ENCODE measurements around the gene SLAIN1.

The SLAIN1 gene

GRCh38 chr13:77752512-77753069, 55.1 kb downstream of the SLAIN1 start:
- DNase-seq = no peak

DNA sequence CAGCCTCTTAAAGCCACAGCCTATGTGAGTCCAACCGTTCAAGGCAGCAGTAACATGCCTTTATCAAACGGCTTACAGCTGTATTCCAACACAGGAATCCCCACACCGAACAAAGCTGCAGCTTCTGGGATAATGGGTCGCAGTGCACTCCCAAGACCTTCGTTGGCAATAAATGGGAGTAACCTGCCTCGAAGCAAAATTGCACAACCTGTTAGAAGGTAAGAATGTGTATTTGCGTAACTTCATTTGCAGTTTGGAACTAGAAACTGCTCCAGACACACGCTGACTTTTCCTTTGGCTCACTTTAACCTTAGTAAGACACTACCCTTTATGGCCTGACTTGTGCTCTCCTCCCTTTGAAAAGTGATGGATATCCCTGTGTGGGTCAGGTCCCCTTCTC, 63.4 kb downstream of the SLAIN1 start:
- DNase-seq = no peak

- DNase-seq = no peak
Measured at GRCh38 chr13:77767413-77767812, 69.9 kb downstream of the SLAIN1 start.

DNA sequence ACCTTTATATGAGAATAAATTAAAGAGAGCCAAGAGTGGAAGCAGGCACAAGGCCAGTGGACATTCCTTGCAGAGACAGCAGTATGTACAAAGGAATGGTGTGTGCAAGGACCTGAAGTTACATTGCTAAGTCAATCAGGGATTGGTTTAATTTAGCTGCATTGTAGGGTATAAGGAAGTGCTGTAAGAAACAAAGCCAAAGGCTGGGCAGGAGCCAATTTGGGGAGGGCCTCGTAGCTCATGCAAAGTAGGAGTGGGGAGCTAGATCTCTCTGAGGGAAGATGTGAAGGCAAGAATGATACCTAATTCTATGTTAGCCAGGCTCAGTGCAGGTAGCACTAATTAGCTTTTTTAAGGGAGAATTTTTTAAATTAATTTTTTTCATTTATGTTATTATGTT, 76.7 kb downstream of the SLAIN1 start:
- DNase-seq = no peak

DNA sequence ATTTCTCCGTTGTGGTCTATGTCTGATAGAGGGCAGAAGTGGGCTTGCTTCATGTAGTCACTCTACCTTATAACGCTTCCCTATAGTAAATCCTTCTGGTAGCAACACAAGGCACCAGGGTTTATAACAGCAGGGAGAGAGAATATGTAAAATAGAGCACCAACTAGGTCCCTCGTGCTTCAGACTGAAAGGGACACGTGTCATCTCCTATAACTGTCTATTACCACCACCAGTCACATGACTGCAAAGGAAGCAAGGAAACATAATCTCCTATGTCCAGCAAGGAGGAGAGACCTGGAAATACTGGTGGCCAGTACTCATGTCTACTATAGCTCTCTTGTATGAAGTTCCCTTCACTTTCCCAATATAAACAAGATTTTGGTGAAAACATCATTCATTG, 79.2 kb downstream of the SLAIN1 start:
- no peak for DNase-seq

GRCh38 chr13:77779552-77780272, 82.2 kb downstream of the SLAIN1 start:
- peak; percentile 64 for DNase-seq

- no peak for DNase-seq
Measured at GRCh38 chr13:77781808-77782207, 84.3 kb downstream of the SLAIN1 start.

DNA sequence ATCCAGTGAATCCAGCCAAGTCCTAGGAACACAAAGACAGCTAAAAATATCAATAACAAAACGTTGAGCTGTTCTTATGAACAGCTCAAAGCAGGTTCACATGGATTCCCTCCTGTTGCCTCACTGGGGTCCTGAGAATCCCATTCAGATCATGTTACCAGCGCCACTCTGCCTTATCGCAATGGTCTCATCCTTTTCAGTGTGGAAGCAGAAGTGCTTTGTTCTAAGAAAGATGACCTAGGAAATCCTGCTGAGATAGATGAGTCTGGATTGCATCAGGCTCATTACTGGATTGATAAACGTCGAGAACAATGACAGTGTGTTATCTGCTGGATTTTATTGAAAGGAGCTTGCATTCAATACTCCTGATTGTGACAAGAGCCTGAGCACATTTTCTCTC, 87.0 kb downstream of the SLAIN1 start:
- no peak for DNase-seq

GRCh38 chr13:77786695-77787287, 89.3 kb downstream of the SLAIN1 start:
- DNase-seq = no peak

DNA sequence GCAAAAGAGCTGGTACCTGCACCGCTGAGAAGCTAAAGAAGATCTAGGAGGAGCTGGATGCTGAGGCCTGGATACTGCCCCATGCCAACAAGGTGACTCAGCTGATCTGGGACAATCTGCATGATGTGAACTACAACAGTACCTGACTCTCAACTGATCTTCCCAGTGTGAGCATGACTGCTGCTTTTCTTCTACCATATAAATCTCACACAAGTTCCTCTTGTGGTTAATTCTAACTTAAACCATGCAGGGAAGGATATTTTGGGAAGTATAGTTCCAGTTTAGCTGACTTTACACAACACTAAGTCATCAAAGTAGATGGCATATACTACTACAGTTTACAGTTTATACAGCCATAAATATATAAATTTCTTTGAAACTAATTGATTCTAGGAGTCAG, 91.9 kb downstream of the SLAIN1 start:
- DNase-seq = no peak

DNA sequence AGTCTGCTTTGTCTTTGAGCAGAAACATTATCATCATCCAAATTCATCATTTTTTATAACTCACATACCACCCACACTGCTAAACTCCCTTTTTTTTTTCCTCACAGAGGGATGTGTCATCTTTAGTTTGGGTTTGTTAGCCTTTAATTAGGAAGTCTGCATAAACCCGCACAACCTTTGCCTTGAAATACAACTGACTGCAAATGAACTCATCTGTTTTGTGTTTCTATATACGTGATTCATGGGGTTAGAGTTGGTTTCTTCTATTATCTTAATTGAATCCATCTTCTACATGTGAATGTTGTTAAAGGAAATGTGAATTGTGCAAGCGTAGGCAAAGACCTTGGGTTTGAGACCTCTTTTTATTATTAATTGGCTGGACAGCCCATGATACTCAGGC, 102.7 kb downstream of the SLAIN1 start:
- no peak for DNase-seq

DNA sequence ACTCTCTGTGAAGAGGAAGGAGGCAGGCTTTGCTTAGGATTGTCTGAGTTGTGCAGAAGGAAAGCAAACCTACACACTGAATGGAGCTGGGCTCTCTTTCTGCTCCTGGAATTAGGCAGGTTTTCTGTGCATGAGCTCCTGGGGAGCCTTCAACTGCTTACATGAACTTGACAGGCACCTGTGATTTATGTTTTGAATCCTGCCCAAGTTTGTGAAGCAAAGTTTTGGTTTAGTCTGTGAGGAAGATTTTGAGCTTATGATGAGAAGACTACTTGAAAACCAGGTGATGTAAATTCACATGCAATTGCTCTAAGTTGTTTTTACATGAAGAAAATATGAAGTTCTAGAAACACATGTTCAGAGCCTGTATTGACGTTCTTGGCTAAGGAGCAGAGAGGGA, 109.0 kb downstream of the SLAIN1 start:
- DNase-seq = no peak

DNA sequence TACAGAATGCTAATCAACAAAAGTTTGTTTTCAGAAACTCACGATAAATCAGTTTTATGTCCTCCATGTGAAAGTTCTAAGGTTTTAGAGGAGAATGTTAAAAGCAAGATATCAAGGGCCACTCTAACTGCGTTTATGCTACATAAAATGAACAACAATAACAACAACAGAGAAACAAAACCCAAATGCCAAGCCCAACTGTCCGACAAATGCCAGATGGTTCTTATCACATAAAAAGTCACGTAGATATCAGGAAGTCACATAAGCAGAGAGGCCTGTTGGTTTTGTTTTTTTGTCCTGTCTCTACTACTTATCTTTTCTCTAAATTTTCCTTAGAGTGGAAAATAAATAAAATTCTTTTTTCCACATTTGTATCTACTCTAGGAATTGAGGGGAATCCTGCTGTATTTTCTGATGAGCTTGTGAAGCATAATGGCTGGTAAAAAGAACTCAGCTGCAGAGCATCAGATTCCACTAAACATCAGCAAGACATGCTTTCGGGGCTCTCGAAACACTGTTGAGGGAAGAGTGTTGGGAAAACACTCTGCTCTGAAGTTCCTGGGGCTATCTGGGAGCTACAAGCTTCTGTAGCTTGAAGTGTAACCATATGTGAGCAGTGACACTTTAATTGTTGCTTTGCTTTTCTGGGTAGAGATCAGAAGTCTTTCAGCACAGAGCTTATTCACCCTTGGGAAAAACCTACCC, 110.1 kb downstream of the SLAIN1 start:
- no peak for DNase-seq

DNA sequence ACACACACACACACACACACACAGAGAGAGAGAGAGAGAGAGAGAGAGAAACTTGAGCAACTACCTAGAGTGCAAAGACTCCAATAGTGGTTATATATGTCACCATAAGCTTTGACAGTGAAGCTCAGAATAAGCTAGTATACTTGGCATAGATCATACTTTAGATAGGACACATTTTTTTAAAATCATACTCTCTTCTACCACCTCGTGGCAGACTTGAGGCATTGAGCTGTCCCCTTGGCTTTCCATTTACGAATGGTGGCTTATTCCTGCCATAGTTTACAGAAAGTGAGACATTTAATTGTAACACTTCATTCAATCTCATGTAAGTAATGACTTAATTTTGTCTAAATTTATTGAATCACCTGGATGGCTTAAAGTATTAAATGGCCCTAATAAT, 112.9 kb downstream of the SLAIN1 start:
- no peak for DNase-seq

DNA sequence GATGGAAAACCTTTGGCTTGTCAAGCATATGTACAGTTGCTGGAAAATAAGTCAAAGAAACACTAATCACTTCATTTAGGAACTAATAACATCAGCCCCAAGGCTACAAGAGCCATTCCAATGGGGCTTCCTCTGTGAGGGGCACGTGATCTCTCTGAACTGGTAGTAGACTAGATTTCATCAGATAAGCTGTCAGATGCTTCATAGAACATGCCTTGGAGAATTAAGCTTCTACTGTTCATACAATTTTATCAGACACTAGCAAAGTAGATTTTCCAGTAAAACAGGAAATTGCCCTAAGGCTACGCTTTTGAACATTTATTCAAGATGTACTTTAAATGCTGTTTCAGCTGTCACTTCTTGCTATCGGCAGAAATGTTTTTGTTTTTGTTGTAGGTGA, 113.4 kb downstream of the SLAIN1 start:
- DNase-seq = no peak

GRCh38 chr13:77811381-77811780, 113.9 kb downstream of the SLAIN1 start:
- no peak for DNase-seq

- no peak for DNase-seq
Measured at GRCh38 chr13:77811981-77812380, 114.5 kb downstream of the SLAIN1 start.
